Measurements from ENCODE around the gene CYP4F22. TPM values are rescaled to one million over a fixed set of nuclear protein-coding genes. Genes with fewer than 3 reads are reported as not detected.

Gene CYP4F22
- total RNA-seq, 2 donors from 2014 or later, result not detected

- Histone ChIP-seq H3K27me3 (ENCODE audit: control insufficient read depth, insufficient read depth, low read length, poor library complexity, severe bottlenecking) (no peaks in the 10 kb centered on the region), H3K27ac (ENCODE audit: low read depth, low read length) (no peak overlapping the region), H3K36me3 (ENCODE audit: control insufficient read depth, insufficient read depth, low read length) (no peaks in the 10 kb centered on the region), H3K4me3 (ENCODE audit: low read length) (no peak overlapping the region), H3K9me3 (ENCODE audit: control insufficient read depth, low read length) (peaks cover 19% of the 10 kb centered on the region), H3K9ac (ENCODE audit: extremely low read depth, low read length, poor library complexity, severe bottlenecking) (no peak overlapping the region), H3K4me1 (ENCODE audit: control insufficient read depth, insufficient read depth, low read length) (no peaks in the 10 kb centered on the region)
- no peak for TF ChIP-seq CTCF (conservative IDR thresholded peaks at IDR 0.05)
- Mint-ChIP-seq H3K27ac (no peak overlapping the region), H3K27me3 (ENCODE audit: insufficient read depth) (no peaks in the 10 kb centered on the region), H3K4me3 (no peak overlapping the region), H3K9me3 (peaks cover 70% of the 10 kb centered on the region), H3K36me3 (ENCODE audit: low read depth) (peaks cover 2% of the 10 kb centered on the region), H3K4me1 (no peaks in the 10 kb centered on the region)
- 82 to 87% methylated on average over 4 to 6 of the region's 6 CpGs for WGBS, 2 experiments (ENCODE audit: insufficient coverage in 1 of 2, insufficient read length in 1 of 2)
- DNase-seq, result peak; percentile 69
Observed at GRCh38 chr19:15498910-15499309, 9.4 kb upstream of the CYP4F22 start.

DNA sequence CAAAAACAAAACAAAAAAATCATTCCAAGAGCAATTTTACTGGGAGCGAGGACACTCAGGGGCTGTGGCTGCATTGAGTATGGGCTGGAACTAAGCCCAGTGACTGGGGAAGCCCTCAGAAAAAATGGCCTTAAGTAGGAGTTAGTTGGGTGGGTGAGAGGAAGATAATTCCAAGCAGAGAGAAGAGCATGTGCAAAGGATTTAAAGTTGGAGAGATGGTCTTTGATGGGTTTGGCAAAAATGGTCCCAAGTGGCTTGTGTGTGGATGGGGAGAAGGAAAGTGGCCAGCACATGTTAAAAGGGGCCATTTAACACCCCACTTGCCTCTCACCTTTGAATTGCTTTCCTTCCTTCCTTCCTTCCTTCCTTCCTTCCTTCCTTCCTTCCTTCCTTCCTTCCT lies 6.7 kb upstream of the CYP4F22 start:
- peaks cover 2% of the 10 kb centered on the region for H3K36me3 Mint-ChIP-seq (ENCODE audit: low read depth)
- WGBS, 2 experiments (ENCODE audit: insufficient coverage in 1 of 2, insufficient read length in 1 of 2), result 91% methylated on average over 1 of the region's 1 CpG; no CpG with 5 or more reads in 1 of the 2 experiments
- no peaks in the 10 kb centered on the region for H3K4me1 ChIP-seq (ENCODE audit: control insufficient read depth, insufficient read depth, low read length)
- H3K9me3 ChIP-seq (ENCODE audit: control insufficient read depth, low read length), result peaks cover 26% of the 10 kb centered on the region
- no peak overlapping the region for H3K9ac ChIP-seq (ENCODE audit: extremely low read depth, low read length, poor library complexity, severe bottlenecking)
- peaks cover 82% of the 10 kb centered on the region for H3K9me3 Mint-ChIP-seq
- H3K4me3 ChIP-seq (ENCODE audit: low read length), result no peak overlapping the region
- no peak overlapping the region for H3K4me3 Mint-ChIP-seq
- no peaks in the 10 kb centered on the region for H3K36me3 ChIP-seq (ENCODE audit: control insufficient read depth, insufficient read depth, low read length)
- no peak overlapping the region for H3K27ac ChIP-seq (ENCODE audit: low read depth, low read length)
- H3K27me3 Mint-ChIP-seq (ENCODE audit: insufficient read depth), result no peaks in the 10 kb centered on the region
- no peaks in the 10 kb centered on the region for H3K27me3 ChIP-seq (ENCODE audit: control insufficient read depth, insufficient read depth, low read length, poor library complexity, severe bottlenecking)
- TF ChIP-seq CTCF (conservative IDR thresholded peaks at IDR 0.05), result no peak
- H3K27ac Mint-ChIP-seq, result no peak overlapping the region
- DNase-seq, result no peak
- H3K4me1 Mint-ChIP-seq, result no peaks in the 10 kb centered on the region

DNA sequence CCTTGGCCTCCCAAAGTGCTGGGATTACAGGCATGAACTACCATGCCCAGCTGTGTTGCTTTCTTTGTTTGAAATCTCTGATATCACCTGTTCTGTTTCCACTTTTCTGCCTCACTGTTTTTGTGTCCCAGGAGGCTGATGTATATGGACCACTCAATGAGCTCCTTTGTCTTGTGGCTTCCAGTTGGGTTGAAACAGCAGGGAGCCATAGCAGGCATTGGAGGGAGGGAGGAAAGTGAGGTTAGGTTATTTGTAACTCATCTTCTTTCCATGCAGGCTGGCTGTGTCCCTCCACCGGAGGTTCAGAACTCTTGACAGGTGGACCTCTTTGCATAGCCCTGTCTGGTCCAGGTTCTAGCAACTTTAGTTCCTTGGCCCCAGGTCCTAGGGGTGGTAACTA lies 6.1 kb upstream of the CYP4F22 start:
- Histone ChIP-seq H3K27me3 (ENCODE audit: control insufficient read depth, insufficient read depth, low read length, poor library complexity, severe bottlenecking) (no peaks in the 10 kb centered on the region), H3K9ac (ENCODE audit: extremely low read depth, low read length, poor library complexity, severe bottlenecking) (no peak overlapping the region), H3K4me3 (ENCODE audit: low read length) (no peak overlapping the region), H3K4me1 (ENCODE audit: control insufficient read depth, insufficient read depth, low read length) (no peaks in the 10 kb centered on the region), H3K9me3 (ENCODE audit: control insufficient read depth, low read length) (peaks cover 28% of the 10 kb centered on the region), H3K36me3 (ENCODE audit: control insufficient read depth, insufficient read depth, low read length) (no peaks in the 10 kb centered on the region), H3K27ac (ENCODE audit: low read depth, low read length) (no peak overlapping the region)
- TF ChIP-seq CTCF (conservative IDR thresholded peaks at IDR 0.05), result no peak
- Mint-ChIP-seq H3K36me3 (ENCODE audit: low read depth) (peaks cover 2% of the 10 kb centered on the region), H3K27me3 (ENCODE audit: insufficient read depth) (peaks cover 2% of the 10 kb centered on the region), H3K9me3 (peaks cover 86% of the 10 kb centered on the region), H3K4me1 (no peaks in the 10 kb centered on the region), H3K4me3 (no peak overlapping the region), H3K27ac (no peak overlapping the region)
- WGBS, 2 experiments (ENCODE audit: insufficient coverage in 1 of 2, insufficient read length in 1 of 2), result 93% methylated on average over 1 of the region's 1 CpG; no CpG with 5 or more reads in 1 of the 2 experiments
- DNase-seq, result no peak
